ENCODE results near the gene C1orf210. TPM values are rescaled to one million over a fixed set of nuclear protein-coding genes. Genes with fewer than 3 reads are reported as not detected.

Gene C1orf210
- total RNA-seq, 1 donor from 2014 or later: not detected

DNA sequence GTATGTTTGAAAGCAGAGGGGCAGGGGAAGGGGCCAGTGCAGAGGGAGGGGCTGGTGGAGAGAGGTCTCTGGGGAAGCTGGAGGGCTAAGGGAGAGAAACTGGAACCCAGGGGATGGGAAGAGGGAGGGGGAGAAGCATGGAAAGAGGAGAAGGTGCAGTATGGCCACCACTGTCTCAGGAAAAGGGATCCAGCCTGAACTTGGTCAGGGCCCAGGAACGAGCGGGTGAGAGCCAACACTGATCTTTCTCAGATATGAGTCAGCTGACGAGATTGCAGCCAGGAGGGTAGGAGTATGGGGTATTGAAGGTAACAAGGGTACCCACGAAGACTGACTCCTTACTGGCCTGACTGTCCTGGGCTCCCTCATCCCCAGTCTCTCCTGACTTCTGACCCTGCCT, 33.5 kb upstream of the C1orf210 start:
- no peaks in the 10 kb centered on the region for H3K27me3 ChIP-seq
- no peak for TF ChIP-seq CTCF (IDR thresholded peaks at IDR 0.05)
- no peak for DNase-seq (ENCODE audit: low spot score in 2 of 2)
- no peak overlapping the region for H3K27ac ChIP-seq
- H3K4me3 ChIP-seq: no peak overlapping the region
- no peaks in the 10 kb centered on the region for H3K4me1 ChIP-seq
- no peaks in the 10 kb centered on the region for H3K9me3 ChIP-seq
- intact Hi-C loops (cut with DNase I): no loop called here
- no peaks in the 10 kb centered on the region for H3K36me3 ChIP-seq

- DNase-seq (ENCODE audit: low spot score in 2 of 2): no peak
- TF ChIP-seq CTCF (IDR thresholded peaks at IDR 0.05): no peak
- Histone ChIP-seq H3K27ac (no peak overlapping the region), H3K27me3 (no peaks in the 10 kb centered on the region), H3K4me3 (no peak overlapping the region), H3K36me3 (no peaks in the 10 kb centered on the region), H3K9me3 (no peaks in the 10 kb centered on the region), H3K4me1 (no peaks in the 10 kb centered on the region)
- intact Hi-C loops (cut with DNase I): no loop called here
Measured at GRCh38 chr1:43317817-43318471, 32.6 kb upstream of the C1orf210 start.

DNA sequence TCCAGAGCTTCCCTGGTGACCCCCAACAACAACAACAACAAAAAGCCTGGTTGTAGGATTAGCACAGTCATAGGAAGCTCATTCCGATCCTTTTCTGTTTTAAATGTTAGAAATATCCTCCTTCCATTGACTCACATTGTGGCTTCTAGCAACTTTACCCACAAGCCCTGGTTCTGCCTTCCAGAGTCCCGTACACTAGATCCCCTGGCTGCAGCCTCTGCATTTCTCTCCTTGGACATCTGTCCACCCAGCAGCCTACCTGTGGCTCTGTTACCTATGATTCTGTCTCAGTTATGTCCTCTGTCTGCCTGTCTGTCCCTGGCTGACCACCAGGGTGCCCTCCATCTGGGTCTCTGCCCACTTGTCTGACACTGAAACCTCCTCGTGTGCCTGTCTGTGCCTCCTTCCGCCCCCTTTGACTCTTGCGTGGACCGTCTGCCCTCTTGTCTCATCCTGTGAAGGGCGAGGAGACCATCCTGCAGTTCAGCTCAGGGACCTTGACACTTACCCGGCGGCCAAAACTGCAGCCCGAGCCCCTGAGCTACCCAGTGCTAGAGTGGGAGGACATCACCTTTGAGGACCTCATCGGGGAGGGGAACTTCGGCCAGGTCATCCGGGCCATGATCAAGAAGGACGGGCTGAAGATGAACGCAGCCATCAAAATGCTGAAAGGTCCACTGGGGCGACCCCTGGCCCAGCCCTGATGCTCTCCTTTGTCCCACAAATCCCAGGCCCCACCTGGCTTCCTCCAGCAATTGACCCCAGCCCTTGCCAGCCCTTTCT, 31.5 kb upstream of the C1orf210 start:
- H3K4me3 ChIP-seq: no peak overlapping the region
- DNase-seq (ENCODE audit: low spot score in 2 of 2): no peak
- intact Hi-C loops (cut with DNase I): no loop called here
- no peaks in the 10 kb centered on the region for H3K9me3 ChIP-seq
- H3K27me3 ChIP-seq: no peaks in the 10 kb centered on the region
- no peak overlapping the region for H3K27ac ChIP-seq
- TF ChIP-seq CTCF (IDR thresholded peaks at IDR 0.05): no peak
- H3K36me3 ChIP-seq: no peaks in the 10 kb centered on the region
- H3K4me1 ChIP-seq: no peaks in the 10 kb centered on the region

GRCh38 chr1:43315963-43316737, 30.8 kb upstream of the C1orf210 start:
- DNase-seq (ENCODE audit: low spot score in 2 of 2): no peak
- no peaks in the 10 kb centered on the region for H3K27me3 ChIP-seq

GRCh38 chr1:43315481-43315880, 30.1 kb upstream of the C1orf210 start:
- no peak overlapping the region for H3K27ac ChIP-seq
- no peaks in the 10 kb centered on the region for H3K36me3 ChIP-seq
- intact Hi-C loops (cut with DNase I): no loop called here
- DNase-seq (ENCODE audit: low spot score in 2 of 2): no peak
- no peak overlapping the region for H3K4me3 ChIP-seq
- no peak for TF ChIP-seq CTCF (IDR thresholded peaks at IDR 0.05)
- H3K27me3 ChIP-seq: no peaks in the 10 kb centered on the region
- H3K9me3 ChIP-seq: no peaks in the 10 kb centered on the region
- H3K4me1 ChIP-seq: no peaks in the 10 kb centered on the region

More at GRCh38 chr1:43315963-43316737, 30.8 kb upstream of the C1orf210 start:
- intact Hi-C loops (cut with DNase I): no loop called here
- no peak overlapping the region for H3K4me3 ChIP-seq
- no peak for TF ChIP-seq CTCF (IDR thresholded peaks at IDR 0.05)
- no peaks in the 10 kb centered on the region for H3K4me1 ChIP-seq
- H3K9me3 ChIP-seq: no peaks in the 10 kb centered on the region
- H3K27ac ChIP-seq: no peak overlapping the region
- H3K36me3 ChIP-seq: no peaks in the 10 kb centered on the region

Measured in ascending aorta (tissue), 2 donors.